ENCODE measurements around the gene CHID1.

- TF ChIP-seq CTCF (IDR thresholded peaks at IDR 0.05) (no peak), POLR2A (IDR thresholded peaks at IDR 0.05) (no peak)
These were observed 30.0 kb upstream of the CHID1 start for GRCh38 chr11:940496-941135.

Measured in stomach (tissue), 4 donors.